Psoas muscle (tissue), 8 donors: Measurements from ENCODE around the gene HYAL4. TPM values are rescaled to one million over a fixed set of nuclear protein-coding genes. Genes with fewer than 3 reads are reported as not detected.
"Not testable (repeated sequence)": the region's sequence is repeated elsewhere in the genome, so short reads cannot be mapped to it uniquely, and the experiment has no call there.

Source experiments
- ATAC-seq, 4 donors: fragments of 200-7000 bp; cut with Tn5 transposase; one replicate each; pipeline ENCODE4 v1.9.1; 2020; ENCODE audit warnings: moderate library complexity in 3 of 4, mild to moderate bottlenecking in 2 of 4
- DNase-seq, 2 donors: peaks; one replicate each; pipeline ENCODE4 v3.0.0-alpha.2; 2020
- H3K27ac ChIP-seq: fragments of 200-600 bp; one replicate; pipeline ENCODE4 v1.8.0; 2022
- H3K27me3 ChIP-seq, 3 donors: fragments of 200-600 bp in 1 of 3; one replicate each; pipeline versions ENCODE4 v1.6.1 to v1.8.0; 2013 to 2022; ENCODE audit warnings: low read length in 2 of 3, mild to moderate bottlenecking in 2 of 3, moderate library complexity in 1 of 3; ENCODE audit not compliant: insufficient read depth in 3 of 3
- H3K36me3 ChIP-seq, 2 donors: fragments of 200-600 bp in 1 of 2; one replicate each; pipeline versions ENCODE4 v1.6.1 to v1.8.0; 2013 to 2022; ENCODE audit warnings: low read depth in 1 of 2, mild to moderate bottlenecking in 1 of 2, moderate library complexity in 1 of 2; ENCODE audit not compliant: insufficient read depth in 1 of 2
- H3K4me1 ChIP-seq: fragments of 200-600 bp; one replicate; pipeline ENCODE4 v1.8.0; 2022
- H3K4me3 ChIP-seq: fragments of 200-600 bp; one replicate; pipeline ENCODE4 v1.8.0; 2022; ENCODE audit warnings: mild to moderate bottlenecking
- H3K9me3 ChIP-seq: fragments of 200-600 bp; one replicate; pipeline ENCODE4 v1.8.0; 2022
- CTCF ChIP-seq: fragments of 200-600 bp; IDR thresholded peaks from one replicate; pipeline ENCODE4 v1.8.0; 2022; ENCODE audit warnings: antibody characterized with exemption
- WGBS, 3 donors: extraction: QIAGEN DNeasy Blood & Tissue Kit; methylation state at CpG; one replicate each; pipeline versions ENCODE4 v1.1.6 to v1.1.7; 2013; 5-methylcytosine and 5-hydroxymethylcytosine counted together
- intact Hi-C, 2 donors: fragments of 100-400 bp; cut with DNase I; formaldehyde crosslinking; loops; one replicate each; pipeline versions ENCODE4 v1.11.0 to v1.14.2; 2022
- polyA plus RNA-seq, 3 donors: library from polyadenylated mRNA; stranded (reverse); fragments of 200-250 nt; gene quantifications; one replicate each; pipeline ENCODE4 v1.2.3, GENCODE V29; 2013
- total RNA-seq, 4 donors: library from RNA; stranded (reverse); fragmentation: NEBNext Ultra II Directional in 2 of 4; extraction: Animal tissue kit (Norgen Biotek cat#: 25700) in 2 of 4; gene quantifications; one replicate each; pipeline versions ENCODE4 v1.2.1 to v1.2.4, GENCODE V29; 2021 to 2023
- donor health status: healthy with polysubstance abuse.
- donor health status: DM: no; HTN: no; CAD: no; lungs with moderate emphysema.
- donor health status: Bipolar disorder and iron deficiency.
- donor health status: healthy.
- donor health status: DM: yes; HTN: yes; CAD: no.
- donor health status: DM: no; HTN: no; CAD: no.
- donor health status: DM: no; HTN: no; CAD: no.
- donor health status: DM: yes; HTN: yes; CAD: no.

The HYAL4 gene
- total and polyA plus RNA-seq, 7 donors: 0.13 to 3.2 (median 1.9) TPM; not detected in 1

GRCh38 chr7:123823898-123824753 lies 20.8 kb upstream of the HYAL4 start:
- ATAC-seq: no peak
- H3K36me3 ChIP-seq: no peaks in the 10 kb centered on the region
- no peak for TF ChIP-seq CTCF
- WGBS, 3 donors: 83 to 93% (median 86%) methylated on average over 3 of the region's 3 CpGs
- no peaks in the 10 kb centered on the region for H3K9me3 ChIP-seq
- no peaks in the 10 kb centered on the region for H3K27me3 ChIP-seq
- H3K4me1 ChIP-seq: no peaks in the 10 kb centered on the region
- H3K27ac ChIP-seq: no peak overlapping the region
- intact Hi-C loops: no loop called here
- no peak for DNase-seq
- H3K4me3 ChIP-seq: no peak overlapping the region

- 44 to 66% (median 58%) methylated on average over 1 of the region's 1 CpG for WGBS, 3 donors
- intact Hi-C loops: no loop called here
- TF ChIP-seq CTCF: no peak
- no peaks in the 10 kb centered on the region for H3K9me3 ChIP-seq
- no peaks in the 10 kb centered on the region for H3K4me1 ChIP-seq
- DNase-seq: no peak
- ATAC-seq: no peak
- no peaks in the 10 kb centered on the region for H3K36me3 ChIP-seq
- H3K27me3 ChIP-seq: no peaks in the 10 kb centered on the region
- no peak overlapping the region for H3K27ac ChIP-seq
- H3K4me3 ChIP-seq: no peak overlapping the region
Observed at GRCh38 chr7:123824754-123825067, 20.3 kb upstream of the HYAL4 start.

- WGBS, 3 donors: 72 to 82% (median 82%) methylated on average over 2 of the region's 2 CpGs
- no peak for TF ChIP-seq CTCF
- no peak overlapping the region for H3K4me3 ChIP-seq
- H3K27ac ChIP-seq: no peak overlapping the region
- ATAC-seq (no peak), DNase-seq (no peak)
- no peaks in the 10 kb centered on the region for H3K9me3 ChIP-seq
- H3K27me3 ChIP-seq: no peaks in the 10 kb centered on the region
- H3K36me3 ChIP-seq: no peaks in the 10 kb centered on the region
- intact Hi-C loops: no loop called here
- H3K4me1 ChIP-seq: no peaks in the 10 kb centered on the region
Observed at GRCh38 chr7:123828805-123829204, 16.2 kb upstream of the HYAL4 start.

- H3K9me3 ChIP-seq: peaks cover 5% of the 10 kb centered on the region
- 73 to 80% (median 78%) methylated on average over 4 of the region's 4 CpGs for WGBS, 3 donors
- H3K4me1 ChIP-seq: no peaks in the 10 kb centered on the region
- DNase-seq: no peak
- H3K27ac ChIP-seq: no peak overlapping the region
- intact Hi-C loops: no loop called here
- no peak overlapping the region for H3K4me3 ChIP-seq
- ATAC-seq: no peak
- no peaks in the 10 kb centered on the region for H3K27me3 ChIP-seq
- no peaks in the 10 kb centered on the region for H3K36me3 ChIP-seq
- no peak for TF ChIP-seq CTCF
Observed at GRCh38 chr7:123836656-123837055, 8.3 kb upstream of the HYAL4 start.

- 94 to 98% (median 94%) methylated on average over 2 of the region's 2 CpGs for WGBS, 3 donors
- intact Hi-C loops, DNase-seq, H3K27me3 ChIP-seq, H3K4me1 ChIP-seq, ATAC-seq, H3K36me3 ChIP-seq, H3K27ac ChIP-seq, H3K4me3 ChIP-seq, H3K9me3 ChIP-seq: not testable (repeated sequence)
Observed at GRCh38 chr7:123839106-123839505, 5.9 kb upstream of the HYAL4 start.

GRCh38 chr7:123844142-123844541 lies 827 bp upstream of the HYAL4 start:
- H3K27me3 ChIP-seq, H3K4me1 ChIP-seq, DNase-seq, H3K27ac ChIP-seq, H3K9me3 ChIP-seq, intact Hi-C loops, H3K4me3 ChIP-seq, ATAC-seq, H3K36me3 ChIP-seq: not testable (repeated sequence)
- WGBS, 3 donors: 93 to 97% (median 94%) methylated on average over 7 of the region's 7 CpGs
